Smooth muscle cell of the pulmonary artery (primary cell): ENCODE results near the gene HNRNPF. TPM values are rescaled to one million over a fixed set of nuclear protein-coding genes. Genes with fewer than 3 reads are reported as not detected.

ENCODE experiments used
- total RNA-seq: library from RNA; depleted of rRNA; stranded (reverse); fragments of >200 nt; gene quantifications from 2 replicates; pipeline ENCODE4 v1.2.3, GENCODE V29; 2014

HNRNPF gene
- 170 and 175 TPM in 2 replicates for total RNA-seq

GRCh38 chr10:43408710-43409384 lies at the start of gene HNRNPF:
HNRNPF (minus strand) TSS chr10:43409186; CDS start chr10:43387884, 21,302 bp downstream.

GRCh38 chr10:43436291-43437140 lies 27.5 kb upstream of the HNRNPF start, which contains the start of gene ZNF487:
ZNF487 (plus strand) TSS chr10:43437111; CDS start chr10:43475814, 38,703 bp downstream.

GRCh38 chr10:43371418-43371817 lies 37.6 kb downstream of the HNRNPF start, which contains the start of gene FXYD4:
FXYD4 (plus strand) TSS chr10:43371636; CDS start chr10:43373747, 2,111 bp downstream.

Other genes starting within 250 kb of the HNRNPF start
- gene RASGEF1A, start 142.1 kb downstream of the HNRNPF start, total RNA-seq: 0.98 and 1.4 TPM in 2 replicates
- not detected in 2 replicates for gene FXYD4, start 37.5 kb downstream of the HNRNPF start, total RNA-seq
- gene ZNF487, start 27.9 kb upstream of the HNRNPF start, total RNA-seq: 4.4 and 10.1 TPM in 2 replicates
- 5.9 and 7.5 TPM in 2 replicates for gene ZNF239, start 165.4 kb upstream of the HNRNPF start, total RNA-seq
- 1.6 and 2.7 TPM in 2 replicates for gene ZNF485, start 197.3 kb upstream of the HNRNPF start, total RNA-seq
- 19.4 and 24.8 TPM in 2 replicates for gene ZNF32, start 239.7 kb upstream of the HNRNPF start, total RNA-seq